ENCODE results near the gene GPR39. TPM values are rescaled to one million over a fixed set of nuclear protein-coding genes. Genes with fewer than 3 reads are reported as not detected.

Gene GPR39
- total RNA-seq, 4 donors from 2014 or later = 0.76 to 1.3 (median 1.2) TPM

GRCh38 chr2:132606649-132607048 is 190.0 kb downstream of the GPR39 start:
- H3K27ac ChIP-seq = no peak overlapping the region

GRCh38 chr2:132607426-132608090 is 191.0 kb downstream of the GPR39 start:
- no peak for DNase-seq
- intact Hi-C loops (cut with DNase I) = no loop called here
- 82 to 89% methylated on average over 4 of the region's 4 CpGs for WGBS, 2 donors
- no peak overlapping the region for H3K4me3 ChIP-seq
- no peaks in the 10 kb centered on the region for H3K27me3 ChIP-seq
- no peak for TF ChIP-seq POLR2A (IDR thresholded peaks at IDR 0.05)
- no peak for TF ChIP-seq CTCF (IDR thresholded peaks at IDR 0.05)
- H3K9me3 ChIP-seq = no peaks in the 10 kb centered on the region
- no peaks in the 10 kb centered on the region for H3K4me1 ChIP-seq
- no peak overlapping the region for H3K27ac ChIP-seq
- H3K36me3 ChIP-seq = no peaks in the 10 kb centered on the region

More at GRCh38 chr2:132606649-132607048, 190.0 kb downstream of the GPR39 start:
- TF ChIP-seq POLR2A (IDR thresholded peaks at IDR 0.05) (no peak), CTCF (IDR thresholded peaks at IDR 0.05) (no peak)
- no peaks in the 10 kb centered on the region for H3K9me3 ChIP-seq
- intact Hi-C loops (cut with DNase I) = no loop called here
- H3K4me1 ChIP-seq = no peaks in the 10 kb centered on the region
- DNase-seq = no peak
- H3K36me3 ChIP-seq = no peaks in the 10 kb centered on the region
- no peak overlapping the region for H3K4me3 ChIP-seq
- no peaks in the 10 kb centered on the region for H3K27me3 ChIP-seq
- 68 to 84% methylated on average over 6 to 8 of the region's 8 CpGs for WGBS, 2 donors

- no peaks in the 10 kb centered on the region for H3K4me1 ChIP-seq
- no peaks in the 10 kb centered on the region for H3K27me3 ChIP-seq
- intact Hi-C loops (cut with DNase I) = no loop called here
- 63 to 82% methylated on average over 5 to 6 of the region's 6 CpGs for WGBS, 2 donors
- TF ChIP-seq CTCF (IDR thresholded peaks at IDR 0.05) (no peak), POLR2A (IDR thresholded peaks at IDR 0.05) (no peak)
- no peaks in the 10 kb centered on the region for H3K36me3 ChIP-seq
- H3K27ac ChIP-seq = no peak overlapping the region
- no peaks in the 10 kb centered on the region for H3K9me3 ChIP-seq
- DNase-seq = no peak
- no peak overlapping the region for H3K4me3 ChIP-seq
Observed at GRCh38 chr2:132608311-132608710, 191.7 kb downstream of the GPR39 start.

GRCh38 chr2:132609101-132609890 is 192.7 kb downstream of the GPR39 start:
- Histone ChIP-seq H3K4me3 (no peak overlapping the region), H3K27me3 (no peaks in the 10 kb centered on the region), H3K9me3 (no peaks in the 10 kb centered on the region), H3K27ac (no peak overlapping the region), H3K4me1 (no peaks in the 10 kb centered on the region), H3K36me3 (no peaks in the 10 kb centered on the region)
- WGBS, 2 donors = 92% methylated on average over 8 of the region's 8 CpGs
- TF ChIP-seq POLR2A (IDR thresholded peaks at IDR 0.05) = no peak
- no peak for DNase-seq
- intact Hi-C loops (cut with DNase I) = no loop called here

GRCh38 chr2:132611719-132612118 is 195.1 kb downstream of the GPR39 start:
- H3K27ac ChIP-seq = no peak overlapping the region
- no peak overlapping the region for H3K4me3 ChIP-seq
- no peaks in the 10 kb centered on the region for H3K27me3 ChIP-seq
- no peak for DNase-seq
- H3K9me3 ChIP-seq = no peaks in the 10 kb centered on the region
- no peaks in the 10 kb centered on the region for H3K4me1 ChIP-seq
- whole genome bisulfite sequencing, 2 donors = 61 to 72% methylated on average over 2 of the region's 2 CpGs
- intact Hi-C loops (cut with DNase I) = no loop called here
- no peaks in the 10 kb centered on the region for H3K36me3 ChIP-seq
- TF ChIP-seq CTCF (IDR thresholded peaks at IDR 0.05) = no peak
- no peak for TF ChIP-seq POLR2A (IDR thresholded peaks at IDR 0.05)

All from esophagus squamous epithelium (tissue), 5 donors.